ENCODE measurements around the gene PKD1. TPM values are rescaled to one million over a fixed set of nuclear protein-coding genes. Genes with fewer than 3 reads are reported as not detected.
"Not testable (repeated sequence)": the region's sequence is repeated elsewhere in the genome, so short reads cannot be mapped to it uniquely, and the experiment has no call there.

PKD1 gene
- total RNA-seq, 5 donors from 2014 or later (not counting 1 experiment from before 2014, with no cell fraction given), result 99.4 to 152 (median 137) TPM

DNA sequence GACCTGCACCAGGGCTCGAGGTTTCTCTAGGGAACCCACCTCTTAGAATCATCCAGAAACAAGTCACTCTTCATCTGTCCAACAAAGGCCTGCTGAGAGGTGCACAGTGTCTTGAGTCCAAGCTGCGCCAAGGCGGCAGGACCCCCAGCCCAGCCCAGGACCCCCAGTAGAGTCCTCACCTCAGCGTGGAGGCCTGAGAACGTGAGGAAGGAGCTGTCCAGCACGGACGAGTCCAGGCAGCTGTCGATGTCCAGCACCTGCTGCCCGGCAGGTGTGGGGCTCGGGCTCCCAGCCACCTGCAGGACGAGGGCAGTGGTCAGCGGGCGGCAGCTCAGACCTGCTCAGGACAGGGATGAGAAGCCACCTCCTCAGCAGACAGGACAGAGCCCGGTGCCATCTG, 38.0 kb downstream of the PKD1 start:
- POLR2A ChIA-PET; H3K27ac Mint-ChIP-seq; H3K9me3 Mint-ChIP-seq; H3K4me1 Mint-ChIP-seq; H3K27me3 ChIP-seq (replicated peaks in 1 of 2; ENCODE audit: control insufficient read depth in 2 of 2, extremely low read depth in 1 of 2, insufficient read depth in 2 of 2, low read length in 1 of 2); H3K36me3 Mint-ChIP-seq; DNase-seq; H3K27me3 Mint-ChIP-seq; H3K9me3 ChIP-seq; ATAC-seq (replicated peaks in 1 of 4); H3K4me1 ChIP-seq (ENCODE audit: control insufficient read depth in 1 of 2, extremely low read depth in 1 of 2, insufficient read depth in 2 of 2, low read length in 2 of 2); H3K4me3 Mint-ChIP-seq; H3K27ac ChIP-seq (ENCODE audit: low read length); H3K4me3 ChIP-seq (ENCODE audit: control insufficient read depth in 1 of 2, extremely low read depth in 1 of 2, low read length in 1 of 2): not testable (repeated sequence)
- CTCF ChIA-PET, result interaction anchor here in 1 of 2 donors (0.6 kb wide), 1 partner anchor 676 kb away, joined by 4 read pairs; no protein-coding TSS in a partner anchor
- H3K36me3 ChIP-seq (ENCODE audit: control insufficient read depth in 2 of 2, extremely low read depth in 1 of 2, insufficient read depth in 1 of 2, low read length in 1 of 2), result peaks cover 15 to 27% of the 10 kb centered on the region in 2 donors
- WGBS (ENCODE audit: insufficient coverage), result no CpG with 5 or more reads among the region's 14 CpGs

GRCh38 chr16:2096853-2097595, 38.7 kb downstream of the PKD1 start:
- POLR2A ChIA-PET, result no interaction called here
- H3K4me1 Mint-ChIP-seq, result no peaks in the 10 kb centered on the region
- no peaks in the 10 kb centered on the region for H3K4me1 ChIP-seq (ENCODE audit: control insufficient read depth in 1 of 2, extremely low read depth in 1 of 2, insufficient read depth in 2 of 2, low read length in 2 of 2)
- H3K4me3 ChIP-seq (ENCODE audit: control insufficient read depth in 1 of 2, extremely low read depth in 1 of 2, low read length in 1 of 2), result no peak overlapping the region
- peaks cover 15 to 27% of the 10 kb centered on the region in 2 donors for H3K36me3 ChIP-seq (ENCODE audit: control insufficient read depth in 2 of 2, extremely low read depth in 1 of 2, insufficient read depth in 1 of 2, low read length in 1 of 2)
- H3K27me3 ChIP-seq (replicated peaks in 1 of 2; ENCODE audit: control insufficient read depth in 2 of 2, extremely low read depth in 1 of 2, insufficient read depth in 2 of 2, low read length in 1 of 2), result no peaks in the 10 kb centered on the region
- no peak overlapping the region for H3K27ac Mint-ChIP-seq
- no peaks in the 10 kb centered on the region for H3K9me3 Mint-ChIP-seq
- H3K4me3 Mint-ChIP-seq, result no peak overlapping the region
- H3K27ac ChIP-seq (ENCODE audit: low read length), result no peak overlapping the region
- DNase-seq (no peak), ATAC-seq (replicated peaks in 1 of 4) (no peak)
- CTCF ChIA-PET, result no interaction called here
- 98% methylated on average over 11 of the region's 25 CpGs for WGBS (ENCODE audit: insufficient coverage)
- no peaks in the 10 kb centered on the region for H3K9me3 ChIP-seq
- H3K36me3 Mint-ChIP-seq, result peaks cover 10% of the 10 kb centered on the region
- H3K27me3 Mint-ChIP-seq, result no peaks in the 10 kb centered on the region

DNA sequence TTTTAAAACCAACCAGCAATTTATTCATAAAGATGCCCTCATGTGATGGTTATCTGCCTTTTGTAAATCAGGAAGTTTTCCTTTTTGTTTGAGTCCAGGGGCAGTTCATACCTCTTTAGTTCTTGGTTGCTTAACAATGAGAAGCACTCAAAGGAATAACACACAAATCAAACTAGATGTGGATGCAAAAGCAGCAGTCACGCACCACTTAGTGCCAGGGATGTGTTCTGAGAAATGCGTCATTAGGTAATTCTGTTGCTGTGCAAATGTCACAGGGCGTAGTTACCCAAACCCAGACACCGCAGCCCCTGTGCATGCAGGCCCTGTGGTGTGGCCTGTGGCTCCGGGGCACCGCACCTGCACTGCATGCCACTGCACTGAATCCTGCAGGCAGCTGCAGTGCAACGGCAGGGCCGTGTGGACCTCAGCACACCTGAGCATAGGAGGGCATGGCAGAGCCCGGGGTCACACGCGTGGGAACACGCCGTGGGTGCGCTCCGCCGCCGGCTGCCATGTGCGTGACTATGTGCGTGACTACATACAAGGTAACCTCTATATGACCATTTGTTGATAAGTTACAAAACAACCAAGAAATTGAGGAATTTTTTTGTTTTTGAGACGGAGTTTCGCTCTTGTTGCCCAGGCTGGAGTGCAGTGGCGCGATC, 39.6 kb downstream of the PKD1 start:
- Histone ChIP-seq H3K4me3 (ENCODE audit: control insufficient read depth in 1 of 2, extremely low read depth in 1 of 2, low read length in 1 of 2) (no peak overlapping the region), H3K27ac (ENCODE audit: low read length) (no peak overlapping the region), H3K4me1 (ENCODE audit: control insufficient read depth in 1 of 2, extremely low read depth in 1 of 2, insufficient read depth in 2 of 2, low read length in 2 of 2) (no peaks in the 10 kb centered on the region), H3K9me3 (no peaks in the 10 kb centered on the region), H3K36me3 (ENCODE audit: control insufficient read depth in 2 of 2, extremely low read depth in 1 of 2, insufficient read depth in 1 of 2, low read length in 1 of 2) (peaks cover 15 to 27% of the 10 kb centered on the region in 2 donors), H3K27me3 (replicated peaks in 1 of 2; ENCODE audit: control insufficient read depth in 2 of 2, extremely low read depth in 1 of 2, insufficient read depth in 2 of 2, low read length in 1 of 2) (no peaks in the 10 kb centered on the region)
- peaks cover 7% of the 10 kb centered on the region for H3K36me3 Mint-ChIP-seq
- 98% methylated on average over 12 of the region's 23 CpGs for WGBS (ENCODE audit: insufficient coverage)
- POLR2A ChIA-PET, result no interaction called here
- H3K27ac Mint-ChIP-seq, result no peak overlapping the region
- no peaks in the 10 kb centered on the region for H3K27me3 Mint-ChIP-seq
- no peak for ATAC-seq (replicated peaks in 1 of 4)
- no peak overlapping the region for H3K4me3 Mint-ChIP-seq
- H3K9me3 Mint-ChIP-seq, result no peaks in the 10 kb centered on the region
- no peaks in the 10 kb centered on the region for H3K4me1 Mint-ChIP-seq
- CTCF ChIA-PET, result no interaction called here
- no peak for DNase-seq

DNA sequence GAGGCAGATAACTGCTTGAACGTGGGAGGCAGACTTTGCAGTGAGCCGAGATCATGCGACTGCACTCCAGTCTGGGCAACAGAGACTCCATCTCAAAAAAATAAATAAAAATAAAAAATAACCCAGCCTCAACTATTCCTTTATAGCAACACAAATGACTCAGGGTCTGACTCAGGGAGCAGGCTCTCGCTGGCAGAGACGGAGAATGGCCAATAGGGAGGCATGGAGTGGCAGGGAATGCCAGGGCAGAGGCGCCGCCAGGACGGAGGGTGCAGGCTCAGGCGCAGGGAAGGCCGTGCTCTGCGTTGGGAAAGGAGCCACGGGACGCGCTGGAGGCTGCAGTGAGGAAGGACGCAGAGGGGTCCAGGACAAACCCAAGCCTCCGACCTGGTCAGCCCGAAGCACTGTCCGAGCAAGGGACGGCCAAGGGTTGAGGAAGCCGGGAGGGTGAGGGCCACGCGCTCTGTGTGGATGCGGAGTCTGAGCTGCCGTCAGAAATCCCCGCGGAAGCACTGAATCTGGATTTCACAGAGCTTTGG, 40.3 kb downstream of the PKD1 start:
- H3K36me3 ChIP-seq (ENCODE audit: control insufficient read depth in 2 of 2, extremely low read depth in 1 of 2, insufficient read depth in 1 of 2, low read length in 1 of 2), result peaks cover 15 to 30% of the 10 kb centered on the region in 2 donors
- ChIA-PET CTCF (no interaction called here), POLR2A (no interaction called here)
- no peak overlapping the region for H3K4me3 Mint-ChIP-seq
- no peak overlapping the region for H3K4me3 ChIP-seq (ENCODE audit: control insufficient read depth in 1 of 2, extremely low read depth in 1 of 2, low read length in 1 of 2)
- ATAC-seq (replicated peaks in 1 of 4) (no peak), DNase-seq (no peak)
- H3K9me3 Mint-ChIP-seq, result no peaks in the 10 kb centered on the region
- no peak overlapping the region for H3K27ac Mint-ChIP-seq
- no peaks in the 10 kb centered on the region for H3K27me3 Mint-ChIP-seq
- H3K36me3 Mint-ChIP-seq, result peaks cover 7% of the 10 kb centered on the region
- no peaks in the 10 kb centered on the region for H3K4me1 ChIP-seq (ENCODE audit: control insufficient read depth in 1 of 2, extremely low read depth in 1 of 2, insufficient read depth in 2 of 2, low read length in 2 of 2)
- no peaks in the 10 kb centered on the region for H3K4me1 Mint-ChIP-seq
- H3K27me3 ChIP-seq (replicated peaks in 1 of 2; ENCODE audit: control insufficient read depth in 2 of 2, extremely low read depth in 1 of 2, insufficient read depth in 2 of 2, low read length in 1 of 2), result no peaks in the 10 kb centered on the region
- H3K9me3 ChIP-seq, result no peaks in the 10 kb centered on the region
- WGBS (ENCODE audit: insufficient coverage), result 100% methylated on average over 20 of the region's 26 CpGs
- no peak overlapping the region for H3K27ac ChIP-seq (ENCODE audit: low read length)

DNA sequence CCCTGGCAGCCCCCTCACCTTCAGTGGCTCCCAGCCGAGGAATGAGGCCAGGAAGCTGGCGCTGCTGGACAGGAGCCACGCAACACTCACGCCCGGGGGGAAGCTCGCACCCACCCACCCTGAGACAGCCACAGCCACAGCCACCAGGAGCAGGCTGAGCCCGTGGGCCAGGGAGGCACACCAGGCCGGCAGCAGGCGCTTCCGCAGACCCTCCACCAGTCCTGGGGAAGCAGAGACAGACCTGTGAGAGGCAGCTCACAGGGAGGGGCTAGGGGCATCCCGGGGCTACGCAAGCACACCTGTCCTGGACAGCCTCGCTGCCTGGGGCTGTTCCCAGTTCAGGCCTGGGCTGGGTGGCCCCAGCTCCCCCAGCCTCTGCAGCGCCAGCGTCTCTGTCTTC, 41.9 kb downstream of the PKD1 start:
- WGBS (ENCODE audit: insufficient coverage), result 90% methylated on average over 10 of the region's 15 CpGs
- peaks cover 14% of the 10 kb centered on the region for H3K36me3 Mint-ChIP-seq
- CTCF ChIA-PET, result no interaction called here
- H3K4me1 ChIP-seq (ENCODE audit: control insufficient read depth in 1 of 2, extremely low read depth in 1 of 2, insufficient read depth in 2 of 2, low read length in 2 of 2), result no peaks in the 10 kb centered on the region
- H3K9me3 ChIP-seq, result no peaks in the 10 kb centered on the region
- H3K4me1 Mint-ChIP-seq, result no peaks in the 10 kb centered on the region
- H3K4me3 Mint-ChIP-seq, result no peak overlapping the region
- no peak for ATAC-seq (replicated peaks in 1 of 4)
- no peak overlapping the region for H3K27ac Mint-ChIP-seq
- H3K27me3 ChIP-seq (replicated peaks in 1 of 2; ENCODE audit: control insufficient read depth in 2 of 2, extremely low read depth in 1 of 2, insufficient read depth in 2 of 2, low read length in 1 of 2), result no peaks in the 10 kb centered on the region
- H3K27me3 Mint-ChIP-seq, result no peaks in the 10 kb centered on the region
- H3K36me3 ChIP-seq (ENCODE audit: control insufficient read depth in 2 of 2, extremely low read depth in 1 of 2, insufficient read depth in 1 of 2, low read length in 1 of 2), result peaks cover 15 to 38% of the 10 kb centered on the region in 2 donors
- H3K9me3 Mint-ChIP-seq, result no peaks in the 10 kb centered on the region
- H3K27ac ChIP-seq (ENCODE audit: low read length), result no peak overlapping the region
- DNase-seq, result no peak
- POLR2A ChIA-PET, result no interaction called here
- no peak overlapping the region for H3K4me3 ChIP-seq (ENCODE audit: control insufficient read depth in 1 of 2, extremely low read depth in 1 of 2, low read length in 1 of 2)

DNA sequence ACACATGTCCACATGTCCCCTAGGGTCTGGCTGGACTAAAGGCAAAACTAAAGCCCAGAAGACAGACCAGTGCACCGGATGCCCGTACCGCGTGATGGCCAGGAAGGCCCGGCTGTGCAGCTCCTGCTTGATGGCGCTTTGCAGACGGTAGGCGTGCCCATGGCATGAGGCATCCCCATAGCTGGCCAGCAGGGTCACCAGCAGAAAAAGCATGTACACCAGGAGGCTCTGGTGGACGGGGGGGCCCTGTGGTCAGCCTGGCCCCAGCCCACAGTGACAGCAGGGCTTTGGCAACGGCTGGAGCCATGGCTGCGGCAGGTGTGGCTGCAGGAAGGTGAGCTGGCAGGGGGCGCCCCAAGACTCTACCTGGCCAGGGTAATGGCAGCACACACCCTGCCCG, 42.8 kb downstream of the PKD1 start:
- H3K9me3 ChIP-seq, result no peaks in the 10 kb centered on the region
- POLR2A ChIA-PET, result no interaction called here
- no peaks in the 10 kb centered on the region for H3K27me3 ChIP-seq (replicated peaks in 1 of 2; ENCODE audit: control insufficient read depth in 2 of 2, extremely low read depth in 1 of 2, insufficient read depth in 2 of 2, low read length in 1 of 2)
- WGBS (ENCODE audit: insufficient coverage), result 94% methylated on average over 13 of the region's 13 CpGs
- peaks cover 15 to 48% of the 10 kb centered on the region in 2 donors for H3K36me3 ChIP-seq (ENCODE audit: control insufficient read depth in 2 of 2, extremely low read depth in 1 of 2, insufficient read depth in 1 of 2, low read length in 1 of 2)
- Mint-ChIP-seq H3K4me1 (no peaks in the 10 kb centered on the region), H3K27me3 (no peaks in the 10 kb centered on the region), H3K9me3 (no peaks in the 10 kb centered on the region), H3K4me3 (no peak overlapping the region), H3K36me3 (peaks cover 14% of the 10 kb centered on the region), H3K27ac (no peak overlapping the region)
- CTCF ChIA-PET, result no interaction called here
- no peak overlapping the region for H3K4me3 ChIP-seq (ENCODE audit: control insufficient read depth in 1 of 2, extremely low read depth in 1 of 2, low read length in 1 of 2)
- DNase-seq, result no peak
- no peaks in the 10 kb centered on the region for H3K4me1 ChIP-seq (ENCODE audit: control insufficient read depth in 1 of 2, extremely low read depth in 1 of 2, insufficient read depth in 2 of 2, low read length in 2 of 2)
- H3K27ac ChIP-seq (ENCODE audit: low read length), result no peak overlapping the region
- no peak for ATAC-seq (replicated peaks in 1 of 4)

All from T-cell (primary cell).